Measurements from ENCODE around the gene EMX1.

EMX1 gene

GRCh38 chr2:72950558-72951255, 33.4 kb downstream of the EMX1 start:
- no peaks in the 10 kb centered on the region for H3K36me3 ChIP-seq (ENCODE audit: insufficient read depth, low read length)
- H3K27ac ChIP-seq (ENCODE audit: low read depth, low read length): no peak overlapping the region
- no peaks in the 10 kb centered on the region for H3K4me1 ChIP-seq (ENCODE audit: insufficient read depth, low read length)
- H3K9ac ChIP-seq (ENCODE audit: low read length): no peak overlapping the region
- H3K9me3 ChIP-seq (ENCODE audit: low read length): no peaks in the 10 kb centered on the region
- no peaks in the 10 kb centered on the region for H3K27me3 ChIP-seq (ENCODE audit: control insufficient read depth in 1 of 2, insufficient read depth in 2 of 2, low read length in 2 of 2)
- H3K4me3 ChIP-seq (ENCODE audit: low read depth in 1 of 2, low read length in 2 of 2): no peak overlapping the region

DNA sequence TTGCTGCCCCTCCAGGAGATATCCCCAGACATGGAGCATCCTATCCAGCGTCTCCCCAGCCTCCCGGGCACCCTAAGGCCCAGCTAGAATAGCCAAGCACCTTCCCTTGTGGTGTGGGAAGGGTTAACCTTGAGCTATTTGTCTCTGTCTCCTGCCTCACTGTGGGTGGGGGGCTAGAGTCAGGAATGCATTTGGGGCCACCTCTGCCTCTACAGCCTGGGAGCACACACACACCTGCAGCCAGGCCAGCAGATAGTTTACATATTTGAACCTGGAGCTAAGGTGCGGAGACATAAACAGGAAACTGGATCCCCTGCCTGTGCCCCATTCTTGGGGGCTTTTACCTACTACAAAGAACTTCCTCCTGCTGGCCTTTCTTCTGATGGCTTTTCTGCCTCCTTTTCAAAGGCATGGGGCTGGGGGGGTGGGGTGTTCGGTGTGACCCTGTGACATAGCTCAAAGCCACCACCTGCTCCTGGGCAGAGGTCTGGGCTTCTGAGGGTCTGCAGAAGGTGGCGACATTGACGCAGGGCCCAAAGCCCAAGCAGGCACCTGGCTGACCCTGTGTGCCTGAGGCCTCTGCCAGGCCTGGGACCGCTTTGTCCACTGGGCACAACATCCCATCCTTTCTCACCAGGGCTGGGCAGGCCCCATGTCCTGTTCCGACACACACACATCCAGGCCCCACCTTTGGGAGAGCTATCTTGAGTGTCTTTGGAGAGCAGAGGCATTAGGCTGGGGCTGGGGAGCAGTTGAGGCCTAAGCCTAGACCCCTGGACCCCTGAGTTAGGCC, 34.2 kb downstream of the EMX1 start:
- Histone ChIP-seq H3K36me3 (ENCODE audit: insufficient read depth, low read length) (no peaks in the 10 kb centered on the region), H3K27me3 (ENCODE audit: control insufficient read depth in 1 of 2, insufficient read depth in 2 of 2, low read length in 2 of 2) (no peaks in the 10 kb centered on the region), H3K4me3 (ENCODE audit: low read depth in 1 of 2, low read length in 2 of 2) (no peak overlapping the region), H3K27ac (ENCODE audit: low read depth, low read length) (no peak overlapping the region), H3K9ac (ENCODE audit: low read length) (no peak overlapping the region), H3K4me1 (ENCODE audit: insufficient read depth, low read length) (no peaks in the 10 kb centered on the region), H3K9me3 (ENCODE audit: low read length) (no peaks in the 10 kb centered on the region)

- H3K4me3 ChIP-seq (ENCODE audit: low read depth in 1 of 2, low read length in 2 of 2): no peak overlapping the region
- H3K9ac ChIP-seq (ENCODE audit: low read length): no peak overlapping the region
- H3K4me1 ChIP-seq (ENCODE audit: insufficient read depth, low read length): no peaks in the 10 kb centered on the region
- no peaks in the 10 kb centered on the region for H3K27me3 ChIP-seq (ENCODE audit: control insufficient read depth in 1 of 2, insufficient read depth in 2 of 2, low read length in 2 of 2)
- H3K27ac ChIP-seq (ENCODE audit: low read depth, low read length): no peak overlapping the region
- H3K36me3 ChIP-seq (ENCODE audit: insufficient read depth, low read length): no peaks in the 10 kb centered on the region
- no peaks in the 10 kb centered on the region for H3K9me3 ChIP-seq (ENCODE audit: low read length)
Measured at GRCh38 chr2:72952110-72952823, 34.9 kb downstream of the EMX1 start.

DNA sequence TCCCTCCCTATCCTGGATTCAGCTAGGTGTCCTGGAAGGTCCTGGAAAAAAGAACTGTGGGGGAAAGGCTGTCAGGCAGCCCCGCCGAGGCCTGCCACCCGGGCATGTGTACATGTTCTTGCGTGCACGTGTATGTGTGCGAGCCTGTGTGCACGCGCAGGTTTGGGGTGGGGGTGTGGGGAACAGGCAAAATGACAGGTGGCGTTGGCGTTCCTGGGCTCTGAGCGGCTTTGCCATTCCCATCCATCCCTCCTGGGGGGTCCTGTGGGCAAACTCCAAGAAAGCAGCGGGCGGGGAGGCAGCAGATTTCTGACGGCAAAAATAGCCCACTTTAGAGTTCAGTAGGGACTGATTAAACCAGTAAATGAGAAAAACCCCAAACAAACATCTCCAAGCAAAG, 35.6 kb downstream of the EMX1 start:
- H3K9me3 ChIP-seq (ENCODE audit: low read length): no peaks in the 10 kb centered on the region
- H3K27me3 ChIP-seq (ENCODE audit: control insufficient read depth in 1 of 2, insufficient read depth in 2 of 2, low read length in 2 of 2): no peaks in the 10 kb centered on the region
- H3K36me3 ChIP-seq (ENCODE audit: insufficient read depth, low read length): peaks cover 6% of the 10 kb centered on the region
- no peaks in the 10 kb centered on the region for H3K4me1 ChIP-seq (ENCODE audit: insufficient read depth, low read length)
- H3K4me3 ChIP-seq (ENCODE audit: low read depth in 1 of 2, low read length in 2 of 2): no peak overlapping the region
- H3K9ac ChIP-seq (ENCODE audit: low read length): no peak overlapping the region
- no peak overlapping the region for H3K27ac ChIP-seq (ENCODE audit: low read depth, low read length)

GRCh38 chr2:72953528-72953927, 36.2 kb downstream of the EMX1 start:
- Histone ChIP-seq H3K9ac (ENCODE audit: low read length) (no peak overlapping the region), H3K36me3 (ENCODE audit: insufficient read depth, low read length) (peaks cover 6% of the 10 kb centered on the region), H3K9me3 (ENCODE audit: low read length) (no peaks in the 10 kb centered on the region), H3K27ac (ENCODE audit: low read depth, low read length) (no peak overlapping the region), H3K4me3 (ENCODE audit: low read depth in 1 of 2, low read length in 2 of 2) (no peak overlapping the region), H3K4me1 (ENCODE audit: insufficient read depth, low read length) (no peaks in the 10 kb centered on the region), H3K27me3 (ENCODE audit: control insufficient read depth in 1 of 2, insufficient read depth in 2 of 2, low read length in 2 of 2) (no peaks in the 10 kb centered on the region)

GRCh38 chr2:72953976-72954375, 36.7 kb downstream of the EMX1 start:
- H3K4me3 ChIP-seq (ENCODE audit: low read depth in 1 of 2, low read length in 2 of 2): no peak overlapping the region
- no peak overlapping the region for H3K9ac ChIP-seq (ENCODE audit: low read length)
- peaks cover 6% of the 10 kb centered on the region for H3K36me3 ChIP-seq (ENCODE audit: insufficient read depth, low read length)
- no peak overlapping the region for H3K27ac ChIP-seq (ENCODE audit: low read depth, low read length)
- no peaks in the 10 kb centered on the region for H3K9me3 ChIP-seq (ENCODE audit: low read length)
- no peaks in the 10 kb centered on the region for H3K27me3 ChIP-seq (ENCODE audit: control insufficient read depth in 1 of 2, insufficient read depth in 2 of 2, low read length in 2 of 2)
- no peaks in the 10 kb centered on the region for H3K4me1 ChIP-seq (ENCODE audit: insufficient read depth, low read length)

DNA sequence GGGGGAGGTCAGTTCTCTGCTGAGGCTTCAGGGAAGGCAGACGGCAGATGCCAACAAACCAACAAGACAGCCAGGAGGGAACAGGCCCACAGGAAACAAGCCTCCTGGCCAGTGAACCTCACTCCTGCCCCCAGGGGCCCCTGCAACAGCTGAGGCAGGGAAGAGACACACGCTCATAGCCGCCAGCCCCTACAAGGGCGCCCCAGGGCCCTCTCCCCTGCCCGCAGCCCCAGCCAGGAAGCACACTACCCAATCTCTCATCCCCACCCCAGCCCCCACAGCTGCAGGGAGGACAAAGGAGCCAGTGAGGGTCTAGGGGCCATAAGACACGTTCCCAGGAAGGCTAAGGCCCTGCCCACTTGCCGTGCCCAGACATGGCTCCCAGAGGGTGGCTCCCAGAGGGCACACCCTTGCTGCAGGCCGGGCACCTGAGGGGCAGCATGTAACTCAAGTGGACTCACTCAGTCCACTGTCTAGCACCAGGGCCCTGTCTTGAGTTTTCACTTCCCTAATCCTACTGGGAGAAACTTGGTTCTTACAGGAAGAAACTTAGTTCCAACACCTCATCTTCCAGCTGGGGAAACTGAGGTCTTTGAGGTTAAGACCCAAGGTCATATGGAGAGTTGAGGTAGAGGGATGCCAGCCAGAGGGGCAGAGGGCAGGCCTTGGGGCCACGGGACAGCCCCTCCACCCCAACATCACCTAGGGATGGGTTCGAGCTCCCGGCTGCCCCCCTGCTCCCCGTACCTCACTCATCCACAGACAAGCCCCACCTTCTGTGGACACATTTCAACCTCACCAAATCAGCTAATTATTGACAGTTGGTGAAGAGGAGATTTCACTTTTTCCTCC, 37.3 kb downstream of the EMX1 start:
- no peaks in the 10 kb centered on the region for H3K4me1 ChIP-seq (ENCODE audit: insufficient read depth, low read length)
- H3K27ac ChIP-seq (ENCODE audit: low read depth, low read length): no peak overlapping the region
- H3K9me3 ChIP-seq (ENCODE audit: low read length): no peaks in the 10 kb centered on the region
- no peak overlapping the region for H3K4me3 ChIP-seq (ENCODE audit: low read depth in 1 of 2, low read length in 2 of 2)
- no peak overlapping the region for H3K9ac ChIP-seq (ENCODE audit: low read length)
- H3K27me3 ChIP-seq (ENCODE audit: control insufficient read depth in 1 of 2, insufficient read depth in 2 of 2, low read length in 2 of 2): no peaks in the 10 kb centered on the region
- H3K36me3 ChIP-seq (ENCODE audit: insufficient read depth, low read length): peaks cover 6% of the 10 kb centered on the region

DNA sequence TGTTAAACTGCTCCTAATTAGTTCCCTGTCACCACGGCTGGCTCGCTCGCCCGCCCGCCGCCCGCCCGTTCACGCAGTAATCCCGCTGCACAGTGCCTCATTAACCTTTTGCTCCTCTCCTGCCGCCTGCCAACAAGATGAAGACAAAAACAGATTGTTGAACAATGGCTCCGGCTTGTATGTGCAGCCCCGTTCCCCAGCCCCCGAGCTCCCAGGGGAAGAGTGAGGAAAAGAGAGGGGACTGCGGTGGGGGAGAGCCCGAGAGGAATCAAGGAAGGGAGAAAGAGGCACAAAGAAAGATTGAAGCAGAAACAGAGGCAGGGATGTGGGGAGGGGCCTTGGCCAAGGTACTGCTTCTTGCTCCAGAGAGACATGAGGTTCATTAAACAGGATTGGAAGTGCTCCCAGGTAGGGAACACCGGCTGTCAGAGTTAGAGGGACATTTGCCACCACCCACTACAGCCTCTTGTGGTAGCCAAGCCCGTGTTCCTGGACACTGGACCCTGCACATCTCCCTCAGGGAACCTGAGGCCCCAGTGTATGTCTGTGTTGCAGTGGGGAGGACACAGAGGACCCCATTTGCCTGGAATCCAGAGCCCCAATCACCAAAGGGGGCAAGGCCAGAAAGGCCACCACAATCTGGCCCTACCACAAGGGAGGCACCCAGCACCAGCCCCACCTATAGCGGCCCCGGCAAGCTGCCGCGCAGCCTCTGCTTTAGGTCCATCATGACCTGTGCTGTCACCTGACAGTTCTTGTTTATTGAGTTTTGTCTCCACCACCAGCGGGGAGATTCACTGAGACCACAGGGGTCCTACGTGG, 38.1 kb downstream of the EMX1 start:
- Histone ChIP-seq H3K36me3 (ENCODE audit: insufficient read depth, low read length) (peaks cover 6% of the 10 kb centered on the region), H3K9ac (ENCODE audit: low read length) (no peak overlapping the region), H3K27ac (ENCODE audit: low read depth, low read length) (no peak overlapping the region)

GRCh38 chr2:72956050-72956395, 38.7 kb downstream of the EMX1 start:
- H3K27me3 ChIP-seq (ENCODE audit: control insufficient read depth in 1 of 2, insufficient read depth in 2 of 2, low read length in 2 of 2): no peaks in the 10 kb centered on the region
- H3K9me3 ChIP-seq (ENCODE audit: low read length): no peaks in the 10 kb centered on the region
- no peak overlapping the region for H3K9ac ChIP-seq (ENCODE audit: low read length)
- H3K27ac ChIP-seq (ENCODE audit: low read depth, low read length): no peak overlapping the region
- H3K36me3 ChIP-seq (ENCODE audit: insufficient read depth, low read length): peaks cover 6% of the 10 kb centered on the region
- H3K4me1 ChIP-seq (ENCODE audit: insufficient read depth, low read length): no peaks in the 10 kb centered on the region
- no peak overlapping the region for H3K4me3 ChIP-seq (ENCODE audit: low read depth in 1 of 2, low read length in 2 of 2)

More for the DNA sequence above, 38.1 kb downstream of the EMX1 start:
- no peaks in the 10 kb centered on the region for H3K9me3 ChIP-seq (ENCODE audit: low read length)
- no peak overlapping the region for H3K4me3 ChIP-seq (ENCODE audit: low read depth in 1 of 2, low read length in 2 of 2)
- H3K27me3 ChIP-seq (ENCODE audit: control insufficient read depth in 1 of 2, insufficient read depth in 2 of 2, low read length in 2 of 2): no peaks in the 10 kb centered on the region
- no peaks in the 10 kb centered on the region for H3K4me1 ChIP-seq (ENCODE audit: insufficient read depth, low read length)

GRCh38 chr2:72956936-72957335, 39.6 kb downstream of the EMX1 start:
- peaks cover 6% of the 10 kb centered on the region for H3K36me3 ChIP-seq (ENCODE audit: insufficient read depth, low read length)
- no peak overlapping the region for H3K27ac ChIP-seq (ENCODE audit: low read depth, low read length)
- no peaks in the 10 kb centered on the region for H3K9me3 ChIP-seq (ENCODE audit: low read length)
- no peaks in the 10 kb centered on the region for H3K27me3 ChIP-seq (ENCODE audit: control insufficient read depth in 1 of 2, insufficient read depth in 2 of 2, low read length in 2 of 2)
- no peak overlapping the region for H3K9ac ChIP-seq (ENCODE audit: low read length)
- H3K4me3 ChIP-seq (ENCODE audit: low read depth in 1 of 2, low read length in 2 of 2): no peak overlapping the region
- H3K4me1 ChIP-seq (ENCODE audit: insufficient read depth, low read length): no peaks in the 10 kb centered on the region
